HCT116 (cell line): ENCODE data around the gene TXNDC17. TPM values are rescaled to one million over a fixed set of nuclear protein-coding genes. Genes with fewer than 3 reads are reported as not detected.

Experiments used
- ATAC-seq: fragments of 200-7000 bp; cut with Tn5 transposase; 2 replicates; pipeline ENCODE4 v1.9.1; 2020; ENCODE audit warnings: mild to moderate bottlenecking, moderate library complexity
- BruUV-seq: library from RNA; stranded (reverse); fragments of 400-500 nt; replicated peaks from 2 replicates; lab custom pipeline; 2021; lab: Mats Ljungman, UMichigan
- CTCF ChIA-PET: fragments of 300-600 bp; sonication (Branson Sonifier 250); formaldehyde crosslinking; loops from one replicate; lab custom pipeline; 2021; ENCODE audit warnings: antibody characterized with exemption; lab: Charles Lee
- POLR2A ChIA-PET: fragments of 300-600, 350-600 bp; sonication (Branson Sonifier 250); formaldehyde crosslinking; loops from one replicate; lab custom pipeline; 2021; ENCODE audit warnings: antibody characterized with exemption; lab: Charles Lee
- RAD21 ChIA-PET, 2 experiments: fragments of 300-600 bp; sonication (Branson Sonifier 250); formaldehyde crosslinking; loops; one replicate each; lab custom pipeline; 2023; ENCODE audit warnings: low total read pairs in 2 of 2; ENCODE audit not compliant: uncharacterized antibody in 2 of 2, unreplicated experiment in 2 of 2, low non-redundant PET in 1 of 2; lab: Charles Lee
- DNase-seq: peaks from one replicate; pipeline ENCODE4 v3.0.0-alpha.2; 2010; ENCODE audit warnings: low read depth, low spot score
- H2AFZ ChIP-seq: fragments of 200-600 bp; shearing (Covaris generic), sonication (generic); 2 replicates; pipeline ENCODE4 v1.6.1; 2017; ENCODE audit warnings: low read depth, mixed run types, mixed read lengths, antibody characterized with exemption, low read length; ENCODE audit not compliant: poor library complexity, severe bottlenecking
- H3K27ac ChIP-seq: 2 replicates; pipeline ENCODE4 v1.5.1; 2012; ENCODE audit warnings: low read depth, low read length
- H3K27me3 ChIP-seq: fragments of 200-600 bp; sonication (generic); 2 replicates; pipeline ENCODE4 v1.6.1; 2016; ENCODE audit warnings: mixed run types, low read length, mixed read lengths; ENCODE audit not compliant: insufficient read depth
- H3K36me3 ChIP-seq, 2 experiments: fragments of 200-500 bp in 1 of 2; fragments of 200-600 bp in 1 of 2; sonication (Bioruptor generic) in 1 of 2; sonication (generic) in 1 of 2; 2 replicates each; pipeline versions ENCODE4 v1.5.1 to v1.6.1; 2014 to 2016; ENCODE audit warnings: low read length in 2 of 2, inconsistent platforms in 1 of 2, mixed read lengths in 1 of 2, mixed run types in 1 of 2; ENCODE audit not compliant: insufficient read depth in 2 of 2, control insufficient read depth in 1 of 2
- H3K4me1 ChIP-seq, 2 experiments: fragments of 200-600 bp in 1 of 2; sonication (generic) in 1 of 2; 2 replicates each; pipeline versions ENCODE4 v1.5.1 to v1.6.1; 2012 to 2017; ENCODE audit warnings: low read length in 2 of 2, inconsistent platforms in 1 of 2, mild to moderate bottlenecking in 1 of 2, mixed read lengths in 1 of 2, mixed run types in 1 of 2, moderate library complexity in 1 of 2; ENCODE audit not compliant: insufficient read depth in 2 of 2, control insufficient read depth in 1 of 2
- H3K4me2 ChIP-seq: fragments of 200-600 bp; sonication (generic); 2 replicates; pipeline ENCODE4 v1.6.1; 2017; ENCODE audit warnings: mixed run types, low read length, mixed read lengths
- H3K4me3 ChIP-seq, 2 experiments: fragments of 200-600 bp in 1 of 2; sonication (generic) in 1 of 2; replicated peaks in 1 of 2; 2 replicates each; pipeline ENCODE4 v1.5.1; 2011 to 2016; ENCODE audit warnings: low read length in 2 of 2, control low read depth in 1 of 2, low read depth in 1 of 2, mild to moderate bottlenecking in 1 of 2, mixed read lengths in 1 of 2, mixed run types in 1 of 2
- H3K79me2 ChIP-seq: fragments of 200-600 bp; sonication (generic); 2 replicates; pipeline ENCODE4 v1.6.1; 2017; ENCODE audit warnings: mild to moderate bottlenecking, mixed run types, low read length, moderate library complexity, mixed read lengths; ENCODE audit not compliant: insufficient read depth
- H3K9ac ChIP-seq: fragments of 200-600 bp; sonication (generic); 2 replicates; pipeline ENCODE4 v1.6.1; 2016; ENCODE audit warnings: low read length, mixed read lengths
- H3K9me2 ChIP-seq: fragments of 200-600 bp; sonication (generic), shearing (Covaris generic); 2 replicates; pipeline ENCODE4 v1.6.1; 2017; ENCODE audit warnings: mixed run types, mild to moderate bottlenecking, moderate library complexity; ENCODE audit not compliant: insufficient read depth
- H3K9me3 ChIP-seq, 2 experiments: fragments of 200-500 bp in 1 of 2; fragments of 200-600 bp in 1 of 2; sonication (Bioruptor generic) in 1 of 2; sonication (generic) in 1 of 2; 2 replicates each; pipeline ENCODE4 v1.6.1; 2014 to 2017; ENCODE audit warnings: low read length in 2 of 2, mixed read lengths in 2 of 2, inconsistent platforms in 1 of 2, low read depth in 1 of 2, mild to moderate bottlenecking in 1 of 2, mixed run types in 1 of 2, moderate library complexity in 1 of 2; ENCODE audit not compliant: control insufficient read depth in 1 of 2, insufficient read depth in 1 of 2
- H4K20me1 ChIP-seq: fragments of 200-600 bp; sonication (generic), shearing (Covaris generic); 2 replicates; pipeline ENCODE4 v1.6.1; 2017; ENCODE audit warnings: mixed run types, mild to moderate bottlenecking, moderate library complexity; ENCODE audit not compliant: insufficient read depth
- ATF3 ChIP-seq: IDR thresholded peaks from 2 replicates; pipeline ENCODE4 v1.6.1; 2012
- CBX3 ChIP-seq: IDR thresholded peaks from 2 replicates; pipeline ENCODE4 v1.6.1; 2012; ENCODE audit warnings: low read depth
- CEBPB ChIP-seq: IDR thresholded peaks from 2 replicates; pipeline ENCODE4 v1.6.1; 2012; ENCODE audit warnings: low read depth
- EGR1 ChIP-seq: IDR thresholded peaks from 2 replicates; pipeline ENCODE4 v1.6.1; 2012; ENCODE audit warnings: low read depth
- ELF1 ChIP-seq: IDR thresholded peaks from 2 replicates; pipeline ENCODE4 v1.6.1; 2012; ENCODE audit warnings: low read depth, borderline replicate concordance
- EZH2 ChIP-seq: fragments of 200-600 bp; sonication (generic); IDR thresholded peaks from 2 replicates; pipeline ENCODE4 v1.6.1; 2017; ENCODE audit warnings: antibody characterized with exemption, mixed run types
- EZH2phosphoT487 ChIP-seq: fragments of 200-600 bp; IDR thresholded peaks from 2 replicates; pipeline ENCODE4 v1.6.1; 2018; ENCODE audit warnings: antibody characterized with exemption, borderline replicate concordance
- JUND ChIP-seq: IDR thresholded peaks from 2 replicates; pipeline ENCODE4 v1.6.1; 2012
- POLR2A ChIP-seq: IDR thresholded peaks from 2 replicates; pipeline ENCODE4 v1.7.0; 2011; ENCODE audit warnings: borderline replicate concordance; ENCODE audit not compliant: insufficient read depth, insufficient read length; ENCODE audit errors: extremely low read depth
- POLR2AphosphoS5 ChIP-seq: IDR thresholded peaks from 2 replicates; pipeline ENCODE4 v1.6.1; 2011; ENCODE audit warnings: mild to moderate bottlenecking, low read depth, low read length, moderate library complexity
- REST ChIP-seq: IDR thresholded peaks from 2 replicates; pipeline ENCODE4 v1.6.1; 2012; ENCODE audit warnings: low read depth
- SIN3A ChIP-seq: IDR thresholded peaks from 2 replicates; pipeline ENCODE4 v1.6.1; 2012; ENCODE audit warnings: low read depth
- SRF ChIP-seq: IDR thresholded peaks from 2 replicates; pipeline ENCODE4 v1.6.1; 2012; ENCODE audit warnings: low read depth
- TCF7L2 ChIP-seq: IDR thresholded peaks from 2 replicates; pipeline ENCODE4 v1.7.0; 2011; ENCODE audit warnings: borderline replicate concordance, inconsistent platforms; ENCODE audit not compliant: insufficient read depth, insufficient read length; ENCODE audit errors: extremely low read depth
- YY1 ChIP-seq: IDR thresholded peaks from 2 replicates; pipeline ENCODE4 v1.6.1; 2011; ENCODE audit warnings: low read length, low read depth, moderate library complexity, mild to moderate bottlenecking; ENCODE audit not compliant: insufficient replicate concordance; ENCODE audit errors: extremely low read depth
- ZBTB33 ChIP-seq: IDR thresholded peaks from 2 replicates; pipeline ENCODE4 v1.6.1; 2011; ENCODE audit warnings: mild to moderate bottlenecking, low read length, moderate library complexity; ENCODE audit not compliant: insufficient replicate concordance; ENCODE audit errors: extremely low read depth
- ZFX ChIP-seq: fragments of 450-650 bp; IDR thresholded peaks from 2 replicates; pipeline ENCODE4 v1.6.1; 2017
- ZNF274 ChIP-seq: fragments of 200-500 bp; sonication (Bioruptor generic); IDR thresholded peaks from 2 replicates; pipeline ENCODE4 v1.6.1; 2014; ENCODE audit warnings: mild to moderate bottlenecking, low read depth, low read length, inconsistent platforms
- intact Hi-C: fragments of 100-400 bp; cut with micrococcal nuclease; formaldehyde crosslinking; loops from 2 replicates; pipeline ENCODE4 v1.10.0; 2022
- total RNA-seq: library from RNA; stranded (reverse); gene quantifications from one replicate; pipeline ENCODE4 v1.2.1, GENCODE V29; 2021; ENCODE audit not compliant: unreplicated experiment

The TXNDC17 gene
- total RNA-seq, 1 experiment from 2014 or later = 121 TPM

- TF ChIP-seq EZH2phosphoT487 (no peak), YY1 (no peak), CBX3 (no peak), ZNF274 (no peak), ELF1 (no peak), ATF3 (no peak)
Observed at GRCh38 chr17:6596511-6596910, 44.3 kb upstream of the TXNDC17 start (continued).

GRCh38 chr17:6596941-6597340 lies 43.9 kb upstream of the TXNDC17 start:
- TF ChIP-seq EZH2phosphoT487 (no peak), CEBPB (no peak), ZBTB33 (no peak), REST (no peak), EGR1 (no peak), POLR2AphosphoS5 (no peak), TCF7L2 (no peak), YY1 (no peak), EZH2 (no peak), SIN3A (no peak), SRF (no peak), ZFX (no peak), ATF3 (no peak), POLR2A (no peak), CBX3 (no peak), JUND (no peak)
- Histone ChIP-seq H2AFZ (no peak overlapping the region), H3K79me2 (no peaks in the 10 kb centered on the region; the same call in 1 of the 2 replicates), H3K9me3 (no peaks in the 10 kb centered on the region), H4K20me1 (no peaks in the 10 kb centered on the region), H3K4me1 (no peaks in the 10 kb centered on the region), H3K4me2 (no peak overlapping the region), H3K27ac (no peak overlapping the region), H3K36me3 (peaks cover 30 to 49% of the 10 kb centered on the region in 2 experiments), H3K9ac (no peak overlapping the region), H3K9me2 (no peaks in the 10 kb centered on the region), H3K27me3 (no peaks in the 10 kb centered on the region), H3K4me3 (no peak overlapping the region)
- intact Hi-C loops = no loop called here
- ATAC-seq (no peak), DNase-seq (no peak)
- BruUV-seq = no TSS peak
- ChIA-PET POLR2A (no interaction called here), CTCF (no interaction called here), RAD21 (interaction anchor here in 1 of 2 experiments (1.0 kb wide), 1 partner anchor 124 kb away, joined by 3 read pairs; no protein-coding TSS in a partner anchor)
